ENCODE data around the gene TMED5.

TMED5 gene

GRCh38 chr1:93151474-93151873 is 28.7 kb downstream of the TMED5 start:
- FAIRE-seq, result no peak
- TF ChIP-seq SPI1 (IDR thresholded peaks at IDR 0.05; ENCODE audit: low read depth, low read length) (no peak), POLR2AphosphoS5 (IDR thresholded peaks at IDR 0.05; ENCODE audit: low read depth, low read length) (no peak), TAF1 (IDR thresholded peaks at IDR 0.05; ENCODE audit: low read depth, low read length) (no peak), PAX5 (IDR thresholded peaks at IDR 0.05; ENCODE audit: insufficient read depth, low read length, severe bottlenecking) (no peak), POU2F2 (IDR thresholded peaks at IDR 0.05; ENCODE audit: low read depth, low read length) (no peak), POLR2A (IDR thresholded peaks at IDR 0.05; ENCODE audit: low read depth, low read length) (no peak)
- no peak for DNase-seq (ENCODE audit: insufficient read length, low spot score)

GRCh38 chr1:93150729-93151128 is 29.5 kb downstream of the TMED5 start:
- no peak for DNase-seq (ENCODE audit: insufficient read length, low spot score)
- FAIRE-seq, result no peak
- no peak for TF ChIP-seq PAX5 (IDR thresholded peaks at IDR 0.05; ENCODE audit: insufficient read depth, low read length, severe bottlenecking)
- TF ChIP-seq POLR2AphosphoS5 (IDR thresholded peaks at IDR 0.05; ENCODE audit: low read depth, low read length), result peak; percentile 41; the same call in 1 of the 2 replicates

GRCh38 chr1:93148001-93148400 is 32.2 kb downstream of the TMED5 start:
- TF ChIP-seq POLR2AphosphoS5 (IDR thresholded peaks at IDR 0.05; ENCODE audit: low read depth, low read length) (peak; percentile 2; the same call in 1 of the 2 replicates), SPI1 (IDR thresholded peaks at IDR 0.05; ENCODE audit: low read depth, low read length) (no peak), TAF1 (IDR thresholded peaks at IDR 0.05; ENCODE audit: low read depth, low read length) (no peak)
- no peak for DNase-seq (ENCODE audit: insufficient read length, low spot score)
- no peak for FAIRE-seq

- no peak for TF ChIP-seq PAX5 (IDR thresholded peaks at IDR 0.05; ENCODE audit: insufficient read depth, low read length, severe bottlenecking)
- no peak for TF ChIP-seq TAF1 (IDR thresholded peaks at IDR 0.05; ENCODE audit: low read depth, low read length)
- TF ChIP-seq POLR2AphosphoS5 (IDR thresholded peaks at IDR 0.05; ENCODE audit: low read depth, low read length), result no peak
- TF ChIP-seq SPI1 (IDR thresholded peaks at IDR 0.05; ENCODE audit: low read depth, low read length), result no peak
- no peak for TF ChIP-seq POU2F2 (IDR thresholded peaks at IDR 0.05; ENCODE audit: low read depth, low read length)
- TF ChIP-seq POLR2A (IDR thresholded peaks at IDR 0.05; ENCODE audit: low read depth, low read length), result no peak
- FAIRE-seq, result no peak
- no peak for DNase-seq (ENCODE audit: insufficient read length, low spot score)
Observed at GRCh38 chr1:93143769-93144168, 36.4 kb downstream of the TMED5 start.

- FAIRE-seq (peak; percentile 16), DNase-seq (ENCODE audit: insufficient read length, low spot score) (no peak)
- no peak for TF ChIP-seq POLR2AphosphoS5 (IDR thresholded peaks at IDR 0.05; ENCODE audit: low read depth, low read length)
- TF ChIP-seq SPI1 (IDR thresholded peaks at IDR 0.05; ENCODE audit: low read depth, low read length), result no peak
- TF ChIP-seq POU2F2 (IDR thresholded peaks at IDR 0.05; ENCODE audit: low read depth, low read length), result no peak
- no peak for TF ChIP-seq TAF1 (IDR thresholded peaks at IDR 0.05; ENCODE audit: low read depth, low read length)
- TF ChIP-seq POLR2A (IDR thresholded peaks at IDR 0.05; ENCODE audit: low read depth, low read length), result no peak
- no peak for TF ChIP-seq PAX5 (IDR thresholded peaks at IDR 0.05; ENCODE audit: insufficient read depth, low read length, severe bottlenecking)
Observed at GRCh38 chr1:93143136-93143535, 37.1 kb downstream of the TMED5 start.

GRCh38 chr1:93142161-93142560 is 38.1 kb downstream of the TMED5 start:
- TF ChIP-seq POLR2AphosphoS5 (IDR thresholded peaks at IDR 0.05; ENCODE audit: low read depth, low read length), result no peak
- FAIRE-seq (no peak), DNase-seq (ENCODE audit: insufficient read length, low spot score) (no peak)

GRCh38 chr1:93140106-93140505 is 40.1 kb downstream of the TMED5 start:
- peak; percentile 28 for FAIRE-seq
- TF ChIP-seq SPI1 (IDR thresholded peaks at IDR 0.05; ENCODE audit: low read depth, low read length), result no peak
- TF ChIP-seq TAF1 (IDR thresholded peaks at IDR 0.05; ENCODE audit: low read depth, low read length), result no peak
- no peak for TF ChIP-seq POLR2A (IDR thresholded peaks at IDR 0.05; ENCODE audit: low read depth, low read length)
- TF ChIP-seq PAX5 (IDR thresholded peaks at IDR 0.05; ENCODE audit: insufficient read depth, low read length, severe bottlenecking), result no peak
- TF ChIP-seq POU2F2 (IDR thresholded peaks at IDR 0.05; ENCODE audit: low read depth, low read length), result no peak
- TF ChIP-seq POLR2AphosphoS5 (IDR thresholded peaks at IDR 0.05; ENCODE audit: low read depth, low read length), result no peak
- no peak for DNase-seq (ENCODE audit: insufficient read length, low spot score)

GRCh38 chr1:93137604-93138292 is 42.5 kb downstream of the TMED5 start:
- DNase-seq (ENCODE audit: insufficient read length, low spot score) (no peak), FAIRE-seq (peak; percentile 28)
- TF ChIP-seq POLR2AphosphoS5 (IDR thresholded peaks at IDR 0.05; ENCODE audit: low read depth, low read length) (no peak), POLR2A (IDR thresholded peaks at IDR 0.05; ENCODE audit: low read depth, low read length) (no peak), PAX5 (IDR thresholded peaks at IDR 0.05; ENCODE audit: insufficient read depth, low read length, severe bottlenecking) (no peak), SPI1 (IDR thresholded peaks at IDR 0.05; ENCODE audit: low read depth, low read length) (no peak), POU2F2 (IDR thresholded peaks at IDR 0.05; ENCODE audit: low read depth, low read length) (no peak), TAF1 (IDR thresholded peaks at IDR 0.05; ENCODE audit: low read depth, low read length) (no peak)

GRCh38 chr1:93136445-93136844 is 43.8 kb downstream of the TMED5 start:
- no peak for FAIRE-seq
- DNase-seq (ENCODE audit: insufficient read length, low spot score), result no peak
- TF ChIP-seq POLR2A (IDR thresholded peaks at IDR 0.05; ENCODE audit: low read depth, low read length) (no peak), POU2F2 (IDR thresholded peaks at IDR 0.05; ENCODE audit: low read depth, low read length) (no peak), TAF1 (IDR thresholded peaks at IDR 0.05; ENCODE audit: low read depth, low read length) (no peak), SPI1 (IDR thresholded peaks at IDR 0.05; ENCODE audit: low read depth, low read length) (no peak), PAX5 (IDR thresholded peaks at IDR 0.05; ENCODE audit: insufficient read depth, low read length, severe bottlenecking) (no peak), POLR2AphosphoS5 (IDR thresholded peaks at IDR 0.05; ENCODE audit: low read depth, low read length) (no peak)

GRCh38 chr1:93132638-93133037 is 47.6 kb downstream of the TMED5 start:
- TF ChIP-seq POLR2A (IDR thresholded peaks at IDR 0.05; ENCODE audit: low read depth, low read length) (no peak), PAX5 (IDR thresholded peaks at IDR 0.05; ENCODE audit: insufficient read depth, low read length, severe bottlenecking) (no peak), SPI1 (IDR thresholded peaks at IDR 0.05; ENCODE audit: low read depth, low read length) (no peak), TAF1 (IDR thresholded peaks at IDR 0.05; ENCODE audit: low read depth, low read length) (no peak), POU2F2 (IDR thresholded peaks at IDR 0.05; ENCODE audit: low read depth, low read length) (no peak), POLR2AphosphoS5 (IDR thresholded peaks at IDR 0.05; ENCODE audit: low read depth, low read length) (no peak)
- no peak for DNase-seq (ENCODE audit: insufficient read length, low spot score)
- no peak for FAIRE-seq

Data from GM12891 (cell line).